ENCODE measurements around the gene ICAM4. TPM values are rescaled to one million over a fixed set of nuclear protein-coding genes. Genes with fewer than 3 reads are reported as not detected.

ICAM4 gene
- polyA plus RNA-seq, 1 of the 3 experiments (the other 2 are of a cell fraction), result 0.05 TPM

DNA sequence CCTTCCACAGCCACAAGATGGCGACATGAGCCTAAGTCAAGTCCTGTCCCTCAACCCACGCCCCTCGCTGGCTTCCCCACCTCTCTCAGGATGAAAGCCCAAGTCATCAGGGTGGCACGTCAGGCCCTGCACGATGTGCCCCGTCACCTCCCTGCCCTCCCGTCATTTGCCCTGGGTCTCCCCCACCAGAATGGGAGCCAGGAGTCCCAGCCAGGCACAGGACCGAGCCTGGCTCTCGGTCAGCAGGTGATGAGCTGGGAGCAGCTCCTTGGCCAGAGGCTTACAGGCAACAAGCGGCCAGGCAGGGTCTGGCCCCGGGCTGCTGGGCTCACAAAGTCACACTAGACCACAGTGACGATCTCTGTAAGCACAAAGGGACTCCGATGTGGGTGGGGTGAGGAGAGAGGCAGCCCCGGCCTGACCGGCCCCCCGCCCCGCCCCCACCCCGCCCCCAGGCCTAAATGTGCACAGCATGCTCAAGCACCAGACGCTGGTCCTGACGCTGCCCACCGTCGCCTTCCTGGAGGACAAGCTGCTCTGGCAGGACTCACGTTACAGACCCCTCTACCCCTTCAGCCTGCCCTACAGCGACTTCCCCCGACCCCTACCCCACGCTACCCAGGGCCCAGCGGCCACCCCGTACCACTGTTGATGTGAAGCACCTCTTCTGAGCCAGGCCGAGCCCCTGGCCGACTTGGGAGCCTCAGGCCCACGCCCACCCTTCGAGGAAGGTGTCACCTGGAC lies 27.4 kb upstream of the ICAM4 start (continued):
- no peak for TF ChIP-seq CHD2 (IDR thresholded peaks at IDR 0.05; ENCODE audit: low read length, partially characterized antibody)
- TF ChIP-seq, protein P1, sequence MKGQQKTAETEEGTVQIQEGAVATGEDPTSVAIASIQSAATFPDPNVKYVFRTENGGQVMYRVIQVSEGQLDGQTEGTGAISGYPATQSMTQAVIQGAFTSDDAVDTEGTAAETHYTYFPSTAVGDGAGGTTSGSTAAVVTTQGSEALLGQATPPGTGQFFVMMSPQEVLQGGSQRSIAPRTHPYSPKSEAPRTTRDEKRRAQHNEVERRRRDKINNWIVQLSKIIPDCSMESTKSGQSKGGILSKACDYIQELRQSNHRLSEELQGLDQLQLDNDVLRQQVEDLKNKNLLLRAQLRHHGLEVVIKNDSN (IDR thresholded peaks at IDR 0.05; ENCODE audit: borderline replicate concordance, low read depth), result no peak
- no peak for TF ChIP-seq JUND (IDR thresholded peaks at IDR 0.05)
- no peak for TF ChIP-seq FOSL2 (IDR thresholded peaks at IDR 0.05; ENCODE audit: borderline replicate concordance, low read depth)
- TF ChIP-seq GATA2 (CRISPR knock-in tag; IDR thresholded peaks at IDR 0.05), result no peak
- TF ChIP-seq MEF2A (IDR thresholded peaks at IDR 0.05; ENCODE audit: borderline replicate concordance, low read depth), result no peak
- TF ChIP-seq FOXJ3 (CRISPR knock-in tag; IDR thresholded peaks at IDR 0.05), result no peak
- TF ChIP-seq MXI1 (IDR thresholded peaks at IDR 0.05; ENCODE audit: low read depth, low read length), result no peak
- no peak for TF ChIP-seq FOXM1 (IDR thresholded peaks at IDR 0.05; ENCODE audit: low read depth)
- TF ChIP-seq GABPA (IDR thresholded peaks at IDR 0.05; ENCODE audit: low read depth), result no peak

DNA sequence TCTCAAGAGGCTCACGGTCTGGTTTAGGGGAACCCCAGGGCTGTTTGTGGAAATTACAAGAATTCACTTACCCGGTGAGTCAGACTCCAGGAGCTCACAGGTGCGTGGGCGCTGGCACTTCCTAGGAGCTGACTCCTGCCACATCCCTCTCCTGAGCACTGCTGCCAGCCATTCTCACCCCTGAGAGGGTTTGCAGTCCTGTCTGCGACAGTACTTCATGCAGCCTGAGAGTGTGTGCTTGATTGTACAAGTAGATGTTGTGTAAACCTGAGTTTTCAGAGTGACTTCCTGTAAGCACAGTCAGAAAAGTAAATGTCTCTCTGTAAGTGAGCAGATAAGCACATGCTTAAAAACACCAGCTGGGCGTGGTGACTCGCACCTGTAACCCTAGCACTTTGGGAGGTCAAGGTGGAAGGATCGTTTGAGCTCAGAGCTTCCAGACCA lies 26.6 kb upstream of the ICAM4 start:
- CTCF ChIA-PET, result interaction anchor here (0.6 to 17.2 kb wide), 18 partner anchors 9 to 328 kb away, joined by 3 to 596 read pairs (median 8); partner anchors contain the start of genes ICAM1, ICAM4, ICAM5 and TYK2

More for the DNA sequence above, 26.6 kb upstream of the ICAM4 start:
- Histone ChIP-seq H3K9me2 (no peaks in the 10 kb centered on the region), H3K36me3 (replicated peaks in 1 of 2; ENCODE audit: control insufficient read depth in 1 of 2, insufficient read depth in 2 of 2, low read length in 1 of 2) (peaks cover 6 to 21% of the 10 kb centered on the region in 2 experiments), H3K9ac (no peak overlapping the region), H3K27ac (ENCODE audit: low read depth in 2 of 2, low read length in 1 of 2) (no peak overlapping the region), H3K4me3 (ENCODE audit: low read depth in 2 of 2, low read length in 1 of 2) (no peak overlapping the region), H4K20me1 (ENCODE audit: insufficient read depth) (no peaks in the 10 kb centered on the region), H3K27me3 (ENCODE audit: insufficient read depth) (no peaks in the 10 kb centered on the region), H3K4me2 (no peak overlapping the region), H3K9me3 (no peaks in the 10 kb centered on the region), H3F3A (replicated peaks; ENCODE audit: insufficient read depth) (peaks cover 10% of the 10 kb centered on the region), H3K79me2 (ENCODE audit: insufficient read depth) (no peaks in the 10 kb centered on the region), H3K4me1 (ENCODE audit: control insufficient read depth in 1 of 2, insufficient read depth in 2 of 2, low read depth in 1 of 2, low read length in 1 of 2) (no peaks in the 10 kb centered on the region; a peak in 1 of 4 replicates), H2AFZ (ENCODE audit: low read depth) (no peak overlapping the region)
- 76% methylated on average over 8 of the region's 8 CpGs for WGBS (ENCODE audit: low lambda C conversion rate)
- TF ChIP-seq, protein P2, sequence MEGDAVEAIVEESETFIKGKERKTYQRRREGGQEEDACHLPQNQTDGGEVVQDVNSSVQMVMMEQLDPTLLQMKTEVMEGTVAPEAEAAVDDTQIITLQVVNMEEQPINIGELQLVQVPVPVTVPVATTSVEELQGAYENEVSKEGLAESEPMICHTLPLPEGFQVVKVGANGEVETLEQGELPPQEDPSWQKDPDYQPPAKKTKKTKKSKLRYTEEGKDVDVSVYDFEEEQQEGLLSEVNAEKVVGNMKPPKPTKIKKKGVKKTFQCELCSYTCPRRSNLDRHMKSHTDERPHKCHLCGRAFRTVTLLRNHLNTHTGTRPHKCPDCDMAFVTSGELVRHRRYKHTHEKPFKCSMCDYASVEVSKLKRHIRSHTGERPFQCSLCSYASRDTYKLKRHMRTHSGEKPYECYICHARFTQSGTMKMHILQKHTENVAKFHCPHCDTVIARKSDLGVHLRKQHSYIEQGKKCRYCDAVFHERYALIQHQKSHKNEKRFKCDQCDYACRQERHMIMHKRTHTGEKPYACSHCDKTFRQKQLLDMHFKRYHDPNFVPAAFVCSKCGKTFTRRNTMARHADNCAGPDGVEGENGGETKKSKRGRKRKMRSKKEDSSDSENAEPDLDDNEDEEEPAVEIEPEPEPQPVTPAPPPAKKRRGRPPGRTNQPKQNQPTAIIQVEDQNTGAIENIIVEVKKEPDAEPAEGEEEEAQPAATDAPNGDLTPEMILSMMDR (IDR thresholded peaks at IDR 0.05), result no peak
- TF ChIP-seq FOSL2 (IDR thresholded peaks at IDR 0.05; ENCODE audit: borderline replicate concordance, low read depth), result no peak
- TF ChIP-seq SMC3 (IDR thresholded peaks at IDR 0.05; ENCODE audit: low read depth, low read length), result no peak
- no peak for TF ChIP-seq RCOR1 (IDR thresholded peaks at IDR 0.05; ENCODE audit: low read length)
- TF ChIP-seq MEF2A (IDR thresholded peaks at IDR 0.05; ENCODE audit: borderline replicate concordance, low read depth), result no peak
- TF ChIP-seq JUND (IDR thresholded peaks at IDR 0.05), result no peak
- no peak for TF ChIP-seq POLR2AphosphoS5 (IDR thresholded peaks at IDR 0.05; ENCODE audit: low read depth, low read length)
- TF ChIP-seq, protein P3, sequence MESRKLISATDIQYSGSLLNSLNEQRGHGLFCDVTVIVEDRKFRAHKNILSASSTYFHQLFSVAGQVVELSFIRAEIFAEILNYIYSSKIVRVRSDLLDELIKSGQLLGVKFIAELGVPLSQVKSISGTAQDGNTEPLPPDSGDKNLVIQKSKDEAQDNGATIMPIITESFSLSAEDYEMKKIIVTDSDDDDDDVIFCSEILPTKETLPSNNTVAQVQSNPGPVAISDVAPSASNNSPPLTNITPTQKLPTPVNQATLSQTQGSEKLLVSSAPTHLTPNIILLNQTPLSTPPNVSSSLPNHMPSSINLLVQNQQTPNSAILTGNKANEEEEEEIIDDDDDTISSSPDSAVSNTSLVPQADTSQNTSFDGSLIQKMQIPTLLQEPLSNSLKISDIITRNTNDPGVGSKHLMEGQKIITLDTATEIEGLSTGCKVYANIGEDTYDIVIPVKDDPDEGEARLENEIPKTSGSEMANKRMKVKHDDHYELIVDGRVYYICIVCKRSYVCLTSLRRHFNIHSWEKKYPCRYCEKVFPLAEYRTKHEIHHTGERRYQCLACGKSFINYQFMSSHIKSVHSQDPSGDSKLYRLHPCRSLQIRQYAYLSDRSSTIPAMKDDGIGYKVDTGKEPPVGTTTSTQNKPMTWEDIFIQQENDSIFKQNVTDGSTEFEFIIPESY (IDR thresholded peaks at IDR 0.05; ENCODE audit: borderline replicate concordance, low read depth), result no peak
- TF ChIP-seq, protein P4, sequence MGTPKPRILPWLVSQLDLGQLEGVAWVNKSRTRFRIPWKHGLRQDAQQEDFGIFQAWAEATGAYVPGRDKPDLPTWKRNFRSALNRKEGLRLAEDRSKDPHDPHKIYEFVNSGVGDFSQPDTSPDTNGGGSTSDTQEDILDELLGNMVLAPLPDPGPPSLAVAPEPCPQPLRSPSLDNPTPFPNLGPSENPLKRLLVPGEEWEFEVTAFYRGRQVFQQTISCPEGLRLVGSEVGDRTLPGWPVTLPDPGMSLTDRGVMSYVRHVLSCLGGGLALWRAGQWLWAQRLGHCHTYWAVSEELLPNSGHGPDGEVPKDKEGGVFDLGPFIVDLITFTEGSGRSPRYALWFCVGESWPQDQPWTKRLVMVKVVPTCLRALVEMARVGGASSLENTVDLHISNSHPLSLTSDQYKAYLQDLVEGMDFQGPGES (IDR thresholded peaks at IDR 0.05; ENCODE audit: low read depth, low read length), result no peak
- TF ChIP-seq, protein P5, sequence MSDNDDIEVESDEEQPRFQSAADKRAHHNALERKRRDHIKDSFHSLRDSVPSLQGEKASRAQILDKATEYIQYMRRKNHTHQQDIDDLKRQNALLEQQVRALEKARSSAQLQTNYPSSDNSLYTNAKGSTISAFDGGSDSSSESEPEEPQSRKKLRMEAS (IDR thresholded peaks at IDR 0.05; ENCODE audit: low read depth), result no peak
- TF ChIP-seq EP300 (IDR thresholded peaks at IDR 0.05; ENCODE audit: borderline replicate concordance in 1 of 2, low read depth in 1 of 2, low read length in 1 of 2), result no peak
- TF ChIP-seq FOXM1 (IDR thresholded peaks at IDR 0.05; ENCODE audit: low read depth), result no peak
- no peak for TF ChIP-seq SIN3A (IDR thresholded peaks at IDR 0.05; ENCODE audit: borderline replicate concordance, low read depth, low read length)
- TF ChIP-seq, protein P1 (IDR thresholded peaks at IDR 0.05; ENCODE audit: borderline replicate concordance, low read depth), result no peak
- TF ChIP-seq NFIC (IDR thresholded peaks at IDR 0.05; ENCODE audit: borderline replicate concordance), result no peak
- TF ChIP-seq MXI1 (IDR thresholded peaks at IDR 0.05; ENCODE audit: low read depth, low read length), result no peak
- TF ChIP-seq TCF12 (IDR thresholded peaks at IDR 0.05), result no peak
- TF ChIP-seq TAF1 (IDR thresholded peaks at IDR 0.05; ENCODE audit: borderline replicate concordance, low read depth, low read length), result no peak
- POLR2A ChIA-PET, result no interaction called here
- DNase-seq, result no peak
